Kidney capillary endothelial cell (primary cell): Measurements from ENCODE around the gene TRIM71.

Experiments used
- DNase-seq: peaks from one replicate; pipeline ENCODE4 v3.0.0-alpha.2; 2018; ENCODE audit warnings: low spot score

Gene TRIM71

GRCh38 chr3:32866533-32866932 is 48.7 kb downstream of the TRIM71 start:
- no peak for DNase-seq

- DNase-seq: no peak
Observed at GRCh38 chr3:32867954-32868353, 50.2 kb downstream of the TRIM71 start.

GRCh38 chr3:32868719-32869512 is 51.1 kb downstream of the TRIM71 start:
- no peak for DNase-seq

GRCh38 chr3:32869513-32870047 is 51.8 kb downstream of the TRIM71 start:
- no peak for DNase-seq

GRCh38 chr3:32870373-32871095 is 52.7 kb downstream of the TRIM71 start:
- no peak for DNase-seq

- DNase-seq: no peak
Observed at GRCh38 chr3:32871273-32871672, 53.5 kb downstream of the TRIM71 start.

- DNase-seq: no peak
Observed at GRCh38 chr3:32872487-32873382, 54.9 kb downstream of the TRIM71 start.

- DNase-seq: no peak
Observed at GRCh38 chr3:32873531-32874130, 55.8 kb downstream of the TRIM71 start.

- no peak for DNase-seq
Observed at GRCh38 chr3:32876920-32877319, 59.1 kb downstream of the TRIM71 start.

GRCh38 chr3:32877598-32877997 is 59.8 kb downstream of the TRIM71 start:
- no peak for DNase-seq

- no peak for DNase-seq
Observed at GRCh38 chr3:32880225-32880624, 62.4 kb downstream of the TRIM71 start.

GRCh38 chr3:32881624-32882023 is 63.8 kb downstream of the TRIM71 start:
- DNase-seq: no peak

- no peak for DNase-seq
Observed at GRCh38 chr3:32882189-32882588, 64.4 kb downstream of the TRIM71 start.

GRCh38 chr3:32882603-32883025 is 64.8 kb downstream of the TRIM71 start:
- no peak for DNase-seq

- no peak for DNase-seq
Observed at GRCh38 chr3:32883817-32884216, 66.0 kb downstream of the TRIM71 start.

- no peak for DNase-seq
Observed at GRCh38 chr3:32884591-32884990, 66.8 kb downstream of the TRIM71 start.

GRCh38 chr3:32885283-32885901 is 67.6 kb downstream of the TRIM71 start:
- no peak for DNase-seq

- no peak for DNase-seq
Observed at GRCh38 chr3:32886296-32886695, 68.5 kb downstream of the TRIM71 start.

- DNase-seq: no peak
Observed at GRCh38 chr3:32886911-32887310, 69.1 kb downstream of the TRIM71 start.

GRCh38 chr3:32888739-32889138 is 70.9 kb downstream of the TRIM71 start:
- DNase-seq: no peak
